HG03139 (cell line): Measurements from ENCODE around the gene CDC7.
A peak's percentile ranks its signal among the peaks of the same experiment; 100 is the strongest.

Source experiments
- ATAC-seq: cut with Tn5 transposase; IDR thresholded peaks from one replicate; pipeline ENCODE4 v1.9.1; 2021; ENCODE audit not compliant: unreplicated experiment

Gene CDC7

DNA sequence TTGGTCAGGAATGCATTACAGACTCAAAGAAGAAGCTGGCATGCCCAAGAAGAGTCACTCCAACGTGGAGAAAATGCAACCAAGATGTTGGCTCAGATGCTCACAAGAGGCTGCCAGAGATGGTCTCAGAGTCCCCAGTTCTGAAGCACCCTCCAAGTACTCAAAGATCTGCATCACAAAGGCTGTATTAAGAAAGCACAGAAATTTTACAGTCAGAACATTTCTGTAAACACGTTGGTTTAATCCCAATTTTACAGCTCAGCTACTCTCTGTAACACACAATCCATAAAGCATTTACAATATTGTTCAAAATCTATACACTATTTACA lies 69.4 kb downstream of the CDC7 start:
- no peak for ATAC-seq

DNA sequence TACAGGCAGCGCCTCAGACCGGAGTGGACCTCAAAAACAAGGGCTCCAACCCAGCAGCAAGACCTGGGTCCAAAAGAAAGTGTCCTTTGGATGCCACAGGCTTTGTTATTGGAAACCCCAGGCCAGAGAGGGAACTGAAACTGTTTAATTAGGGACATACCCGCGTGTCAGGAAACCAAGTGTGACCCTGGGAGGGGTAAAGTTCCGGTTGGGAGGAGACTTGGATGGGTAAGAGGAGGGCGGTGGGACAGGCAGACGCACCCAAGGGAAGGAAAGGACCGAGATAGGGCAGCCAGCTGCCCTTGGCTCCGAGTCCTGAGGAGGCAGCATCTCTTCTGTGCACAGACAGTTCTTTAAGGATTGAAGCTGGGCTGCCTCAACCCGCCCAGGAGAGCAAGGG lies 71.4 kb downstream of the CDC7 start:
- ATAC-seq = peak; percentile 59
